T-helper 9 cell (primary cell): Measurements from ENCODE around the gene UBE3B.
"Not testable (repeated sequence)": the region's sequence is repeated elsewhere in the genome, so short reads cannot be mapped to it uniquely, and the experiment has no call there.

Source experiments
- DNase-seq: peaks from one replicate; pipeline ENCODE4 v3.0.0-alpha.2; 2020

Gene UBE3B

DNA sequence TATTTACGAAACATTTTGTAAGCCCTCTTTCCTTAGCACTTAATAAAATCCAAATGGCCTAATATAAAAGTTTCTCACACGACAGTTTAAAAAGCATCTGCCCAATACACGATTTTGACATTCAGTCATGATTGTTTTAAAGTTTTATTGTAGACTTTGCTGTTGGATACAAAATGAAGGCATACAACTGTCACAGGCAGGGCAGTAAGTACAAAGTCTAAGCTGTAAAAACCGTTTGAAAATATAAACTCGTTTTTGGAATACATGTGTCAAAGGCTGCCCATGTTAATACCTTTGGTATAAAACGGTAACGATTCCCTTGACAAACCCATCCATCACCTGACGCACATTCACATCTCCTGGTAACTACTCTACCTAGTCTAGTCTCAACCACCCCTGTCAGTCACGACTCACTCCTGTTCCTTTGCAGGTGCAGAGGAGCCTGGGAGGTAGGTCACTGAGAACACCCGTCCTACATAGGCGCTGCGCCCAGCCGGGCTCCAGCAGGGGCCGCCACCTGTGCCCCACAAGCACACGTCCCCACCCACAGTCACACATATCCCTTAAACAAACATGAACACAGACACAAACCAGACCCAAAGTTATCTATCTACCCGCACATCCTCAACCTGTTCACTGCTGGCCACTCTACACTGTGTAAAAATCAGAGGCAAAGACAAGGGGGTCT lies 27.4 kb upstream of the UBE3B start:
- no peak for DNase-seq

DNA sequence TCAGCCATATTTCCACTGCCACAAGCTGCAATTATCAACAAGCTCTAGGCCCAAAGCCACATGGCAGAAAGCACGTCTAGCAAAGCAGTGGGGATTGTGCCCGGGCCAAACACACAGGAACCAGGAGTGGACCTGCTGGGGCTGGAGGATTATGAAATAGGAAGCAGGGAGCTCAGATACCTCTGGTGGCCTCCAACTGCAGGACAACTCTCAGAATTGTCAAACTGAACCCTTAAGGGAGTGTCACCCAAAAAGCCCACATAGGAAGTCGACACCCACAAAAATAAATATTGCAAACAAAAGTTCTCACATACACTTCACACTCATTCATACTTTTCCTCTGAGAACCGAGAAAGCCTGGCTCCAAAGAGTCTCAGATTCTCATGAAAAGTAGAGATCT lies 26.5 kb upstream of the UBE3B start:
- DNase-seq = no peak

DNA sequence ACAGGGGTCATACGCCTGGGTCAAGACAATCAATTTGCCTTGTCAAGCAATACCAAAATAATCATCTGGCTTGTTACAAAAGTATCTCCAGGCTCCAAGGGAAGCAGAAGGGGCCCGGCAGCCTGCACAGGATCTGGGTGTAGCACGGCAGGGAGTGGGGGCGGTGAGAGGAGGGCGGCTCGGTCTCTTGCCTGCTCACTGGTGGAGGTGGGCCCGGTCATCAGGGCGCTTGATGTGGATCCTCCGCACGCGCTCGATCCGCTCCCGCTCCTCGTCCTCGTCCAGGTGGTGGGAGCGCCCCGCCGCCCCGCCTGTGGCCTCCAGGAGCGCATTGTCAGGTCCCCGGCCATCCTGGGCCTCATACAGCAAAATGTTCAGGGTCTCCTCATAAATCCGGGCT lies 26.0 kb upstream of the UBE3B start:
- no peak for DNase-seq

DNA sequence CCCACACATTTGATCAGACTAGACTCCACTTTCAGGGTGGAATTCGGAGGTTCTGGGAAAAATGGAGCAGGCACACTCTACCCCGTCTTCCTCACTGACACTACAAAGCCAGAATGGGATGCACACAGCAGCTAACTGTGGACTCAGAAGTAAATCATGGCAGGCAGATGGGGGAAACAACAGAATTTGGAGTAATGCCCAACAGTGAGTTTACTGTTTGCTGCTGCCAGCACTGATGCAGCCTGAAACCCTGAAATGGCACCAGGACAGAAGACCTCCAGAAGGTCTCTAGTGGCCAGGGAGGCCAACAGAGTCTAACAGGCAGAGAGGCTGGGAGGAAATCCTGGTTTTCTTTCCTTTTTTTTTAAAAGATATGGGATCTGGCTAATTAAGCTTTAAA lies 24.9 kb upstream of the UBE3B start:
- no peak for DNase-seq

DNA sequence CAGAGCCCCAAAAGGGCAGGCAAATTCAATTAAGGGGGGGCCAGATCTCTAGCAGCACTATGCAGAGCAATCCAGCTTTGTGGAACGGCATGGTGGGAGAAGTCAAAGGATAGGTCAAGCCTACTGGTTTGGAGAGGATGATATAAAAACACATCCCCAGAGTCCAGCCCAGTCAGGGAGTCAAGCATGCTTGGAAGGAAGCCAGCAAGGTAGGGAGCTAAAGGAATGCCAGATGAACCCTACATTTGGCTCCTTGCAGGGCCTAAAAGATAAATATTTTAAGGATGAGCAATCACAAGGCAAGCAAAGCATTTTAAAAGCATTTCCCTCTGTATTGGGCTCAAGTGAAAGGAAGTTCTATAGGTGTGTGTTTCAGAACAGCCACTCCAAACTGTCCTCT lies 21.7 kb upstream of the UBE3B start:
- no peak for DNase-seq

DNA sequence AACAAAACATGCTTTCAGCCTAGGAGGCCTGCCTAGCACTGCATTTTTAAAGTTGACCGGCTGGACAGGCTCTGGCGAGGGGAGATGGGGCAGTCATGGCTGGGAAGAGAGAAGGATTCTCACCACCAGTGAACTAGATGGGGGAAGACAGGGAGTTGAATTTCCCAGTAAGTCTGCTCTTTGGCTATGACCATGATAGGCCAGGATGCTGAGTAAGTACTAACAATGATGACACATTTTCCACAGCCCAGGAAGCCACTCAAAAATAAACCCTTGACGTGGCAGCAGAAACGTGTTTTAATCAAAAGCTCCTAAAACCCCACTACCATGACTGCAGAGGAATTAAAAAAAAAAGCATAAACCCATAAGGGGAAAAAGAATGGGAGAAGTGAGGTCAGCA lies 19.3 kb upstream of the UBE3B start:
- no peak for DNase-seq

DNA sequence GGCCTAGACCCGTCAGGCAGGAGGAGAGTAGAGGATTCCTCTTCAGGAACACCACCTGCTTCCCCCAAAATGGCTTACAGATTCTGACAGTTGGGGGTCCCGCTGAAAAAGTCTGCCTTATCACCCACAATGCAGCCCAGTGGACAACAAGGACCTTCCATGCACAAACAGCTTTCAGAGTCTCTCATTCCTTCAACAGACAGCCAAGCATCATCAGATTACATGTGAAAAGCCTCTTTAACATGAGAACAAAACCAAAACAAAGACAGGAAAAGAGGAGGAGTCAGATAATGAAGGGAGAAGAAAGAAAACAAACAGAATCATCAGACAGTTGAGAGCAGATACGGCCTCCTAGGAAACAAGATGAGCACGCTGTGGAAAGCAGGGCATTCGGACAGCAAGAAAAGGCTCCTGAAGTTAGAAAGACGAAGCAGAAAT lies 18.6 kb upstream of the UBE3B start:
- DNase-seq = no peak

DNA sequence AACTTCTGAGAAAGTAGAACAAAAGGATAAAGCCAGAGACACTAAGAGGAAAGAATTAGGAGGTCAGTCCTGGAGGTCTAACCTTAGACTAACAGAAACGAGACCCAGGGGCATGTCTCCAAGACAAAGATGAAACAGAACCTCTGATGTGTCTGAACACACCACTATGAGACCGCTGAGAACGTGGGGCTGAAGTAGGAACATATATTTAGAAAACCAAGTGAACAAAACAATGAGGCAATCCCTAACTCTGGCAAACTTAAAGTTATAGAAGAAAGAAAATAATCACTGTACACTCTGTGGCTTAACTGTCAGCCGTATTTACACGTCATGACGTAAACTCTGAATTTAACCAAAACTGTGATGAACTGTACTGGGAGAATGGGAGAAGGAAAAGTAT lies 18.2 kb upstream of the UBE3B start:
- no peak for DNase-seq

DNA sequence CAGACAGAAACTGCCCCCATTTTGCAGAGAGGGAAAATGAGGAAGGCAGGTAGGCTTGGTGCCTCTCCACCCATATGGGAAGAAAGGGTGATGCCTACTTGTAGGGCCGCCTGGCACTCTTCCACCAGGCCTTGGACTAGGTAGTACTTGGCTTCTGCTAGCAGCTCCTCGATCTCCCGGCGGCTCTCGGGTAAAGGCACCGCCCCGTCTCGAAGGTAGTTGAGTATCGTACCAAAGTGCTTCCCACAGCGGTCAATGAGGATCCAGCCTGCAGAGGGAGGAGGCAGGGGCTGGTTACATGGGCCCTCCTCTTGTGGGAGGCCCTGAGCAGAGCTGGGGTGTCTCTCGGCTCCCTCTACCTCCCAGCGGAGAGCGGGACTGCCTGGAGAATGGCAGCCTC lies 16.9 kb upstream of the UBE3B start:
- no peak for DNase-seq

DNA sequence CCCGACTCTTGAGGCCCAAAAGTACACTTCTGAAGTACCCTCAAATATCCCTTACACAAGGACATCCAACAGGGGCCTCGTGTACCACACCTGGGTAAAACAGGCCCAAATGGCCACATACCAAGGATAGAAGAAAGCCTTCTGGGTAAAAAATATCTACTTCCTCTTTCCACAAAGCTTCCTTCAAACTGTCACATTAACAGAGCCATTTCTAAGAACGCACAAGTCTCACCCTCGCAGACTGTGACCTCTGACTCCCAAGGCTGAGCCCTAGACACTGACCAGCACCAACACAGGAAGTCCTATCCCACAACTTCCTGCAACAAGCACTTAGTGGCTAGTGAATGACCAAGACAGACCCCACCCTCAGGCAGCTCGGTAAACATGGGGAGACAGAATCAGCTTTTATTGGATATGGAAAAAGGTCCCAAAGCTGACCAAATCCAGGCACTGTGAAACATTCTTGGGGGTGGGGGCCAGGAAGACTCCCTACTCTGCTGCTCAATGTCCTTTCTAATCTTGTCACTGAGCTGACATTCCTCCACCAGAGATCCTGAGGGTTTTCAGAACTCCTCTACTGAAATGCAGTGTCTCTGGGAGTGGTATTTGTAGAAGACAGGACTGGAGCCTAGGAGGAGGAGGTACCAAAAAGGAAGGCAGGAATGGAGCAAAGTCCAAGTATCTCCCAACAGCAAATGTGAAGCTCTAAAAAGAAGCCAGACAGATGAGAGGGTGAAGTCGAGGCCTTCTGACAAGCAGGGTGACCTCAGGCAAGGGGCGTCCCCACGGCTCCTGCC lies 16.2 kb upstream of the UBE3B start:
- no peak for DNase-seq

DNA sequence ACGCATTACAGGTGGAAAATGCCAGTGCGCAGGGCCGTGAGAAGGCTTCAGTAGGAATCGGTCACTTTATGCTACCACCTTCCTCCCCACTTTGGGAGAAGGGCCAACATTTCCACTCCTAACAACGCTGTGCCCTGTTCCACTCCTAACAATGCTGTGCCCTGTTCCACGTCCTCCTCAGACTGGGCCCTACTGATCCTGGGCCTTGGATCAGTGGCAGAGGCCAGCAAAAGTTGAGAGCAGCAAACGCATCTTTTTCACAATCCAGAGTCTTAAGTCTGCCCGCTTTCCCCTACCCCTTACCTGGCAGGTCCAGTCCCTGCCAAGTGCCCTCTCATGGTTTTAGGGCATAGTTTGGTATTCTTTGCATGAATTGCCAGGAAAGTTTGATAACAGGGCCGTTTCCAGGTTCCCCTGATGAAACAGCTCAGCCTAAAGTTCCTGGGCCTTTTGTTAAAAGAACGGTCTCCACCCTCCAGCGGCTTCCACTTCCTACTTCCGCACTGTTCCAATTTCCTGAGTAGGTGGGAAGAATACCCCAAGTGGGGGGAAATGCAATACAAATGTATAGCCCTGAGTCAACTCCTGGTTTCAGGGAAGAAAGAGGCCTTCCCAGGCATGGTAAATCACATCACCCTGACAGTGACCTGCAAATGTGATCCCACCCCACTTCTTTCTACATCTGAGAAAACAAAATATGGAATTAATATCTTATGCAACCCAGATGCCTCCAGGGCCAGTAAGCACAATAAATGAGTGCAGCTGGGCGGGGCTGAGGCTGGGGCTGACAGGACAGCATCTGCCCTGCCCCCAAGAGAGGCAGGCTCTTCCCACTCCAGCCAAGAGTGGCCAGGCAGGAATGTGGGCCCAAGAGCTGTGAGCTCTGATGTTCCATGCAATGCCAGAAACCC lies 15.3 kb upstream of the UBE3B start:
- no peak for DNase-seq

DNA sequence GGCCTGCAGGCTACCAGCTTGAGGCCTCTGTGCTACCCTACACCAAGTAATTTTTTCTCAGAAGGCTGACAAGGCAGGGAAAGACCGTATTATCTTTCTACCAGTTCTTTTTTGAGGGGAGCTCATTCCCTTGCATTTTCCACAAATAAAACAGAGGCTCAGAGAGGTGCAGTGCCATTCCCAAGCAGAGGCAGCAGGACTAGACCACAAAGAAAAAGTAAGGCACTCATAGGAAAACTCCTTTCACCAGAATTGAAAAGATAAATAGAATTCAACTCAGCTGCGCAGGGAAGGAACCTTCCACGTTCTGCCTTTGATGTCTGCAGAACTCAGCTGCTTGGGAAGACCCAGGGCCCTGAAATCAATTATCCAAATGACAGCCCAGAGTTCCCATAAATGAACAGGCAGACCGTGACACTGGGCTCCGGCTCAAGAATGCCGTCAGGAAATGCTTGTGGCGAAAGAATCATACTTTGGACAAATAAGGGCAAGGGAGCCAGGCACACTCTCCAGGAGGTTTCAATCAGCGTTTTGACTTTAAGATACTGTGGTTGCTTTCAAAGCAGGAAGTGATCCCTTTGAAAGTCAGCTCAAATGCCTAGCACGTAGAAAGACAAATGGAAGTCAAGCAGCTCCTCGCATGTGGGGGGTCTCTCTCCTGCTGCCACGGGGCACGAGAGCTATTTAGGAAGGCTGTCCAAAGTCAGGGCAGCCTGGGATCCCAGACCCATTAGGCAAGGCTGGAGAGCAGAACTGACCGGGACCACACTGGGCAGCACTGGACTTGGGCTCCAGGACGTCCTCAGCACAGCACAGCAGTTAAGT lies 14.4 kb upstream of the UBE3B start:
- no peak for DNase-seq

DNA sequence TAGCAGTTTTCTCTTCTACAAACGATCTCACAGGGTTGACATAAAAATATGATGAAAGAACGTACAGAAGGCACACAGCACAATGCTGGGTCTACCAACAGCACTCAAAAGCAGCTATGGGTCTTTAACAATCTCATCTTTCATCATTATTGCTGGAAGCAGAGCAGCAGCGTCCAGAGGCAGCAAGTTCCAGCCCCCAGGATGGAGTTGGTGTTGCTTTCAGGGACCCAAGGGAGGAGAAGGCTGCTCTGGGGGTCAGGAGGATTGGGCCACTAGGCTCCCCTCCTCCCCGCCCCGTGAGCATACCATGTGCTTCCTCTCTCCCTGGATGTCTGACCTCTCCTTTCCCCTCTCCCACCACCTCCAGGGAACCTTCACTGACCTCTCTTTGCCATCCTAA lies 13.7 kb upstream of the UBE3B start:
- no peak for DNase-seq

DNA sequence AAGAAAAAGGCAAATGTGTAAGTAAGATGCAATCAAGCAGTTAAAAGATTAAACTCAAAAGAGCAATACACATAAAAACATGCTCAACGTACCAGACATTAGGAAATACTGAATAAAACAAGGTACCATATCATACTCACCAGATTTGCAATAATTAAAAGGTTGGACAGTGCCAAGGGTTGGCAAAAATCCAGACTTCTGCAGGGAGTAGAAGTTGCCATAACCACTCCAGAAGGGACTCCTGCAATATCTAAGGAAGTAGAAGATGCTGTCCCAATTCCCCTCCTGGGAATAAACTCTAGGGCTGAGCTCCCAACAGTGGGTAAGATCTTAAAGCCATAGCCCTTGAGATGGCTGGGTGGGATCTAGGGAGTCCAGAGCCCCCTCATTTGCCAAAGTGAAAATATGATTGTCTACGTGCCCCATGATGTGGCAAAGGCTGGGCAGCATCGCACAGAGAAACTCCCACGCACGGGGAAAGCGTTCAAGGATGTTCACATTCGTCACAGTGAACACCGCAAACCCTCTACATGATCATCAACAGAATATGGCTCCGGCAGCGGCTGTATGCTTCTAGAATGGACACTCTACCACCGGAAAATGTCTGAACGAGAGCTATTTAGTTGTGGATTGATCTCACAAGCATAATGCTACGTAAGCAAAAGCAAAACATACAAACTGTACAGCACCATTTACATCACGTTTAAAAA lies 12.6 kb upstream of the UBE3B start:
- DNase-seq = no peak

DNA sequence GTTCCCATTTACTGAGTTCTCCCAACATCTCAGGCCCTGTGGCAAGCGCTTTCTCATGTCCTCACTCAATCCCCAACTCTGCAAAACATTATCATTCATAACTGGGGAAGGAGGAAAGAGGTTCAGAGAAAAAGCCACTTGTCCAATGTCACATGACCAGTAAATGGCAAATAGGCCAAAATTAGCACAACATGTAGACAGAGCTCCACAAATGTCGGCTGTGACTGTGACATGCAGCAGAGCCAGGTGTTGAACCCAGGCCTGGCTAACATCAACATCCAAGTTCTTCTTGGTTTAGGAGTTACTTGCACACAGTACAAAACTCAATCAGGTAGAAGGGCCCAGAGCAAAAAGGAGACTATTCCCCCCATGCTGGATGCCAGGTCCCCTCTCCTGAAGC lies 11.1 kb upstream of the UBE3B start:
- DNase-seq = no peak

DNA sequence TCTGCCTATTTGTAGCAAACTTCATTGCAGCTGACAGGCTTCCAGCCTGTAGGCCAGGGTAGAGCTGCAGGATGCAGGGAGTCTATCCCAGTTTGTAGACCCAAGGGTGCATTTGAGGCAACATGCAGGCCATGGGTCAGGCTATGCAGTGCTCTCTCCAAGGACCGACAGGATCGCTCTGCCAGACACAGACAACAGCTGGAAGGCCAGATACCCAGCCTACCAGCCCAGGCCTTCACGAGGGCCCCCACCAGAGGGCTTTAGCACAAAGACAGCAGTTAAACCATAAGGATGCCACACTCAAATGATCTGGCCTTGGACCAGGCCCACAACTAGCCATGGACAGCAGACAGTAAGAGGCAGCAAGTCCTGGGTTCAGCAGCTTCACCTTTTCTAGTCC lies 10.6 kb upstream of the UBE3B start:
- no peak for DNase-seq

DNA sequence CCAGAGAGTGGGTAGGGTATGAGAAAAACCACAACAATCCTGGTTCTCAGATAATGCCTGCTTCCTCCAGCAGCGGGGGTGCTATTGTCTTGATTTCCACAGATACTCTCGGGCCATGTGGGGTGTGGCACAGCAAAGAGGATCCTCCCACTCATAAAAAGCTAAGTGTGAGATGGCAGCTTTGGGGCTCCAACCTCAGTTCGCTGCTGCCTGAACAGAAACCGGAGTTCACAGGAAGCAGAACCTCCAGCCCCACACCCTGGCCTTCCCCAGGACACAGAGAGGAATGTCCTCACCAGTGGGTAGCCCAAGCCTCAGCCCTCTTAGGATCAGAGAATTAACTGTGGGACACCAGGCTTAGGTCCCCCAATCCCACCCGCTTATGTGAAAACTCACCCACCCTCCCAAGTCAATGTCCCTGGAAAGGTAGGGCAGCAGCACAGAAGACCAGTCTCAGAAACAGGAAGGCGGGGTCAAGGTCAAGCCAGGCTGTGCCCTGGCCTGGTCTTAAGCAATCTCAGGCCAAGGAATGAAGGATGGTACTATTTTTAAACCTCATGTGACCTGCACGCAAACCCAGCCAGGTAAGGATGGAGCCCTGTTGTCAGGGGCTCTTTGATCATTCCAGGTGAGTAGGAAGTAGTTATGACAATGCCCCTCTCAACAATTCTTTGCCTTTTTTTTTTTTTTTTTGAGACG lies 9.3 kb upstream of the UBE3B start:
- no peak for DNase-seq

DNA sequence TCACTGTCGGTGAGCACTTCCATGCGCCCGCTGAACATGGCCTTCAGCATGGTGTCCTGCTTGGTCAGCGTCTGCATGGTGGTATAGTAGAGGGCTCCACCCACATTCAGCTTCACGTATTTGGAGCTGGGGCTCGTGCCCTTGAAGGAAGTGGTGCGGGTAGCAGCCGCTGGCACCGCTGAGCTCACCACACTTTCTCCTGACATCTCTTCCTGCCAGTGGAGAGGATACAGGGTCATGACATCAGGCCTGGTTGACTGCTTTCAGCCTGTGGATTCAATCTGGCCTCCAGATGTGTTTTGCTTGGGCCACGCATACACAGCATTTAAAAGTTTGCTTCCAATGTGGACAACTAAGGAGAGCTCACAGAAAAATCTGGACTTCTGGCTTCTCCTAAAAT lies 7.9 kb upstream of the UBE3B start:
- no peak for DNase-seq

DNA sequence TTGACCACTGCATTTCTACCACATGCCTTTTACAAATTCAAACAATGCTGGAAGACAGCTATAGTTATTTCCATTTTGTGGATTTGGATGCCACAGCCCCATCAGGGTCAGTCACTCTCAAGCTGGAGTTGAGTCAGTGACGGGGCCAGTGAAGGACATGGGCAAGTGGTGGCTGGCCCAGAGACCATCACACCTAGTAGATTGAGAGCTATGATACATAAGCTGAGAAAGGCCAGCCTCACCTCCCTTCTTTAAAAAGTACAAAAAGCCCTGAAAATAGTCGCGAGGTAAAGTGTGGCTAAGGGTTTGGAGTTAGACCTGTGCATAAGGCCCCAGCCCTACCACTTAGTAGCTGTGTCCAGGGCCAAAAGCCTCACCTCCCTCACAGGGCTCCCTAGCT lies 4.4 kb upstream of the UBE3B start:
- no peak for DNase-seq

DNA sequence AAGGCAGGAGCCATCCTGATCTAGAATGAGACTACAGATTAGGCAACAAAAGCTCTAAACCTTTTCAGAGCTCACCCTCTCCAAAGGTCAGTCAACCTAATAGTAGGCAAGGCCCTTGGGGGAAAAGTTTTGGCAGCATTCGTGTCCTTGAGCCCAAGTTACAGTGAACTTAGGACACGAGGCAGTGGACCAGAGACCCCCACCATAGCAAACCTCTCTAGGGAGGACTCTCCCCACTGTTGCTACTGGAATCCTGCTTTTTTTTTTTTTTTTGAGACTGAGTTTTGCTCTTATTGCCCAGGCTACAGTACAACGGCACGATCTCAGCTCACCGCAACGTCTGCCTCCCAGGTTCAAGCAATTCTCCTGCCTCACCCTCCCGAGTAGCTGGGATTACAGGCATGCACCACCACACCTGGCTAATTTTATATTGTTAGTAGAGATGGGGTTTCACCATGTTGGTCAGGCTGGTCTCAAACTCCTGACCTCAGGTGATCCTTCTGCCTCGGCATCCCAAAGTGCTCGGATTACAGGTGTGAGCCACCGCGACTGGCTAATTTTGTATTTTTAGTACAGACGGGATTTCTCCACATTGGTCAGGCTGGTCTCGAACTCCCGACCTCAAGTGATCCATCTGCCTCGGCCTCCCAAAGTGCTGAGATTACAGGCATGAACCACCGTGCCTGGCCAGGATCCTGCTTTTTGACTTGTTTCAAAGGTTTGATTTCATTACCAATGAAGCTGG lies 3.7 kb upstream of the UBE3B start:
- not testable (repeated sequence) for DNase-seq

DNA sequence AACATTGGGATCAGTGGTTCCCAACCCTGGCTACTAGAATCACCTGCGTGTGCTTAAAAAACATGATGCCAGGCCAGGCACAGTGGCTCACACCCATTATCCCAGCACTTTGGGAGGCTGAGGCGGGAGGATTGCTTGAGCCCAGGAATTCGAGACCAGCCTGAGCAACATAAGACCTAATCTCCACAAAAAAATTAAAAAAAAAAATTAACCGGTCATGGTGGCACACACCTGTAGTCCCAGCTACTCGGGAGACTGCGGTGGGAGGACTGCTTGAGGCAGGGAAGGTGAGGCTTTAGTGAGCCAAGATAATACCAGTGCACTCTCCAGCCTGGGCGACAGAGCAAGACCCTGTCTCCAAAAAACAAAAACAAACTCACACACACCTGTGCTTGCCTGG lies 2.3 kb upstream of the UBE3B start:
- no peak for DNase-seq
